Omental fat pad (tissue), 4 donors: ENCODE data around the gene PRPF18. TPM values are rescaled to one million over a fixed set of nuclear protein-coding genes. Genes with fewer than 3 reads are reported as not detected.

Experiments used
- ATAC-seq: fragments of 150-250 bp; one replicate; pipeline ENCODE4 v1.9.1; 2016; ENCODE audit warnings: mild to moderate bottlenecking, moderate library complexity; ENCODE audit not compliant: low FRiP score
- DNase-seq: peaks from one replicate; pipeline ENCODE4 v3.0.0-alpha.2; 2019; ENCODE audit warnings: low spot score
- CTCF ChIP-seq, 3 donors: fragments of 450-650 bp; IDR thresholded peaks; one replicate each; pipeline ENCODE4 v1.5.1; 2016 to 2017; ENCODE audit warnings: antibody characterized with exemption in 3 of 3, mild to moderate bottlenecking in 3 of 3, moderate library complexity in 2 of 3
- total RNA-seq, 4 donors: library from RNA; depleted of rRNA; stranded (reverse); fragments of >200 nt; gene quantifications; one replicate each; pipeline ENCODE4 v1.1.0, GENCODE V29; 2016

The PRPF18 gene
- total RNA-seq, 4 donors from 2014 or later = 21.2 to 32.9 (median 25.3) TPM

- DNase-seq (no peak), ATAC-seq (no peak)
Observed at GRCh38 chr10:13563481-13564445, 23.0 kb upstream of the PRPF18 start.

GRCh38 chr10:13564576-13564975 is 22.2 kb upstream of the PRPF18 start:
- no peak for TF ChIP-seq CTCF (IDR thresholded peaks at IDR 0.05)
- no peak for DNase-seq
- no peak for ATAC-seq

More at GRCh38 chr10:13563481-13564445, 23.0 kb upstream of the PRPF18 start:
- TF ChIP-seq CTCF (IDR thresholded peaks at IDR 0.05) = no peak

GRCh38 chr10:13567030-13567429 is 19.7 kb upstream of the PRPF18 start:
- no peak for TF ChIP-seq CTCF (IDR thresholded peaks at IDR 0.05)
- ATAC-seq (no peak), DNase-seq (no peak)

- DNase-seq = no peak
- no peak for TF ChIP-seq CTCF (IDR thresholded peaks at IDR 0.05)
- ATAC-seq = no peak
Observed at GRCh38 chr10:13571541-13571940, 15.2 kb upstream of the PRPF18 start.

GRCh38 chr10:13573960-13574359 is 12.8 kb upstream of the PRPF18 start:
- DNase-seq = no peak
- no peak for ATAC-seq
- no peak for TF ChIP-seq CTCF (IDR thresholded peaks at IDR 0.05)

- DNase-seq (no peak), ATAC-seq (no peak)
- TF ChIP-seq CTCF (IDR thresholded peaks at IDR 0.05) = no peak
Observed at GRCh38 chr10:13585195-13585751, 1.5 kb upstream of the PRPF18 start.
